GM12878 (cell line): ENCODE data around the gene COX6A1. TPM values are rescaled to one million over a fixed set of nuclear protein-coding genes. Genes with fewer than 3 reads are reported as not detected.
A peak's percentile ranks its signal among the peaks of the same experiment; 100 is the strongest.

Experiments used
- ATAC-seq: fragments of 200-7000 bp; cut with Tn5 transposase; 3 replicates; pipeline ENCODE4 v1.9.1; 2020; ENCODE audit warnings: mild to moderate bottlenecking, moderate library complexity
- BruUV-seq: library from RNA; stranded (reverse); fragments of 400-500 nt; replicated peaks from 2 replicates; lab custom pipeline; 2021; lab: Mats Ljungman, UMichigan
- CTCF ChIA-PET: fragments of 300-600 bp; sonication (Branson Sonifier 250); formaldehyde crosslinking; extraction: SDS; loops from one replicate; lab custom pipeline; 2021; ENCODE audit warnings: inconsistent platforms; lab: Yijun Ruan, JAX
- POLR2A ChIA-PET: fragments of 350-600 bp; formaldehyde crosslinking; extraction: SDS; loops from one replicate; lab custom pipeline; 2021; ENCODE audit warnings: inconsistent platforms; lab: Charles Lee
- RAD21 ChIA-PET: fragments of 300-600 bp; sonication (Branson Sonifier 250); formaldehyde crosslinking; loops from one replicate; lab custom pipeline; 2023; ENCODE audit warnings: antibody characterized with exemption; ENCODE audit not compliant: unreplicated experiment; lab: Charles Lee
- SMC1A ChIA-PET: fragments of 300-600 bp; sonication (Branson Sonifier 250); formaldehyde crosslinking; loops from one replicate; lab custom pipeline; 2023; ENCODE audit not compliant: unreplicated experiment, uncharacterized antibody; lab: Charles Lee
- DNase-seq: peaks from one replicate; pipeline ENCODE4 v3.0.0-alpha.2; 2011; ENCODE audit warnings: low read depth, low spot score
- FAIRE-seq: peaks from 3 replicates; lab custom pipeline; 2011; peaks lifted over from hg19 to GRCh38; lab: Jason Lieb, UNC
- H2AFZ ChIP-seq: 2 replicates; pipeline ENCODE4 v1.6.0; 2011; ENCODE audit warnings: low read depth, low read length, control low read depth; ENCODE audit not compliant: control insufficient read depth
- H3K27ac ChIP-seq: 2 replicates; pipeline ENCODE4 v1.5.1; 2011; ENCODE audit warnings: control low read depth; ENCODE audit not compliant: control insufficient read depth, insufficient read depth
- H3K27me3 ChIP-seq, 2 experiments: replicated peaks in 1 of 2; 2 replicates each; pipeline versions ENCODE4 v1.6.0 to v1.6.1; 2011; ENCODE audit warnings: low read length in 1 of 2; ENCODE audit not compliant: control insufficient read depth in 2 of 2, insufficient read depth in 2 of 2
- H3K36me3 ChIP-seq, 2 experiments: 2 replicates each; pipeline ENCODE4 v1.5.1; 2011; ENCODE audit warnings: low read length in 1 of 2; ENCODE audit not compliant: control insufficient read depth in 2 of 2, insufficient read depth in 2 of 2
- H3K4me1 ChIP-seq: 2 replicates; pipeline ENCODE4 v1.6.1; 2011; ENCODE audit warnings: mild to moderate bottlenecking, low read length, moderate library complexity, mixed read lengths; ENCODE audit not compliant: control insufficient read depth, insufficient read depth
- H3K4me2 ChIP-seq: 2 replicates; pipeline ENCODE4 v1.6.0; 2011; ENCODE audit warnings: control low read depth; ENCODE audit not compliant: control insufficient read depth, insufficient read depth
- H3K4me3 ChIP-seq: fragments of 200-600 bp; sonication (generic); 2 replicates; pipeline ENCODE4 v1.5.1; 2016
- H3K79me2 ChIP-seq: 2 replicates; pipeline ENCODE4 v1.6.0; 2011; ENCODE audit warnings: low read length; ENCODE audit not compliant: control insufficient read depth, insufficient read depth
- H3K9ac ChIP-seq: 2 replicates; pipeline ENCODE4 v1.8.0; 2011; ENCODE audit warnings: low read length, control low read depth, mixed read lengths; ENCODE audit not compliant: control insufficient read depth, insufficient read depth
- H3K9me3 ChIP-seq: replicated peaks from 3 replicates; pipeline ENCODE4 v1.5.1; 2011; ENCODE audit warnings: mild to moderate bottlenecking, low read length; ENCODE audit not compliant: control insufficient read depth, insufficient read depth
- H4K20me1 ChIP-seq: 2 replicates; pipeline ENCODE4 v1.6.0; 2011; ENCODE audit not compliant: control insufficient read depth, insufficient read depth
- CBFB ChIP-seq: IDR thresholded peaks from 2 replicates; pipeline ENCODE4 v1.6.1; 2016; ENCODE audit warnings: antibody characterized with exemption, low read depth
- CTCF ChIP-seq, 3 experiments: IDR thresholded peaks in 2 of 3; conservative IDR thresholded peaks in 1 of 3; 2 replicates each; pipeline ENCODE4 v1.5.1; 2011; ENCODE audit warnings: low read depth in 3 of 3, low read length in 3 of 3, mild to moderate bottlenecking in 3 of 3, control low read depth in 2 of 3, moderate library complexity in 2 of 3, inconsistent platforms in 1 of 3, mixed read lengths in 1 of 3; ENCODE audit not compliant: control insufficient read depth in 2 of 3, insufficient read depth in 1 of 3; ENCODE audit errors: extremely low read depth in 1 of 3
- GATAD2B ChIP-seq: fragments of 450-650 bp; conservative IDR thresholded peaks from 2 replicates; pipeline ENCODE4 v1.6.1; 2017; ENCODE audit warnings: low read depth, mild to moderate bottlenecking, moderate library complexity
- IRF3 ChIP-seq: fragments of 450-650 bp; IDR thresholded peaks from 2 replicates; pipeline ENCODE4 v1.6.1; 2014; ENCODE audit warnings: mild to moderate bottlenecking
- KAT2A ChIP-seq: conservative IDR thresholded peaks from 2 replicates; pipeline ENCODE4 v1.6.1; 2011; ENCODE audit warnings: low read depth, low read length; ENCODE audit not compliant: control insufficient read depth
- KLF5 ChIP-seq: fragments of 450-650 bp; IDR thresholded peaks from 2 replicates; pipeline ENCODE4 v1.6.1; 2014; ENCODE audit warnings: mild to moderate bottlenecking; ENCODE audit not compliant: partially characterized antibody
- MXI1 ChIP-seq: fragments of 150-350 bp; IDR thresholded peaks from 2 replicates; pipeline ENCODE4 v1.6.1; 2011; ENCODE audit warnings: low read depth, mild to moderate bottlenecking, inconsistent platforms, low read length, improper control_type of control experiment
- NFXL1 ChIP-seq: fragments of 450-650 bp; IDR thresholded peaks from 2 replicates; pipeline ENCODE4 v1.6.1; 2017; ENCODE audit warnings: antibody characterized with exemption, mild to moderate bottlenecking, borderline replicate concordance
- NFYB ChIP-seq: IDR thresholded peaks from 2 replicates; pipeline ENCODE4 v1.6.1; 2011; ENCODE audit warnings: low read depth, mild to moderate bottlenecking, low read length, improper control_type of control experiment, moderate library complexity; ENCODE audit not compliant: insufficient read depth
- NR2F1 ChIP-seq: fragments of 450-650 bp; conservative IDR thresholded peaks from 2 replicates; pipeline ENCODE4 v1.6.1; 2017; ENCODE audit warnings: mild to moderate bottlenecking
- PAX5 ChIP-seq: IDR thresholded peaks from 2 replicates; pipeline ENCODE4 v1.6.1; 2011; ENCODE audit warnings: low read depth, low read length, borderline replicate concordance
- PAX8 ChIP-seq: fragments of 450-650 bp; IDR thresholded peaks from 2 replicates; pipeline ENCODE4 v1.6.1; 2017; ENCODE audit warnings: mild to moderate bottlenecking, moderate library complexity
- POLR2AphosphoS5 ChIP-seq: IDR thresholded peaks from 2 replicates; pipeline ENCODE4 v1.6.1; 2011; ENCODE audit warnings: mild to moderate bottlenecking, low read length, inconsistent platforms
- RAD21 ChIP-seq: IDR thresholded peaks from 2 replicates; pipeline ENCODE4 v1.6.1; 2011; ENCODE audit warnings: mild to moderate bottlenecking, low read depth, low read length, moderate library complexity; ENCODE audit not compliant: insufficient read depth
- RAD51 ChIP-seq: fragments of 450-650 bp; IDR thresholded peaks from 2 replicates; pipeline ENCODE4 v1.6.1; 2016; ENCODE audit warnings: moderate library complexity, mild to moderate bottlenecking, inconsistent platforms
- RBBP5 ChIP-seq: fragments of 200-600 bp; sonication (generic); conservative IDR thresholded peaks from 2 replicates; pipeline ENCODE4 v1.6.1; 2016
- RUNX3 ChIP-seq: IDR thresholded peaks from 2 replicates; pipeline ENCODE4 v1.6.1; 2012; ENCODE audit warnings: low read length, inconsistent platforms
- SKIL ChIP-seq: fragments of 450-650 bp; IDR thresholded peaks from 2 replicates; pipeline ENCODE4 v1.6.1; 2017; ENCODE audit warnings: mild to moderate bottlenecking, low read depth, inconsistent platforms; ENCODE audit not compliant: poor library complexity, severe bottlenecking
- STAT3 ChIP-seq: IDR thresholded peaks from 2 replicates; pipeline ENCODE4 v1.6.1; 2011; ENCODE audit warnings: low read depth, low read length, improper control_type of control experiment
- TARDBP ChIP-seq: IDR thresholded peaks from 2 replicates; pipeline ENCODE4 v1.6.1; 2016; ENCODE audit warnings: borderline replicate concordance
- TBL1XR1 ChIP-seq: IDR thresholded peaks from 2 replicates; pipeline ENCODE4 v1.6.1; 2012; ENCODE audit warnings: low read depth, low read length, improper control_type of control experiment
- ZNF217 ChIP-seq: fragments of 450-650 bp; IDR thresholded peaks from 2 replicates; pipeline ENCODE4 v1.6.1; 2017; ENCODE audit warnings: antibody characterized with exemption, mild to moderate bottlenecking
- WGBS: methylation state at CpG from one replicate; pipeline ENCODE4 v1.1.6; 2016; ENCODE audit warnings: low lambda C conversion rate; ENCODE audit not compliant: insufficient replicate concordance, insufficient coverage; ENCODE audit errors: missing lambda C conversion rate; 5-methylcytosine and 5-hydroxymethylcytosine counted together
- in situ Hi-C: fragments of 300-500 bp; cut with MboI; formaldehyde crosslinking; loops from 9 replicates; pipeline ENCODE4 v1.14.3; 2018; ENCODE audit warnings: mixed read lengths
- intact Hi-C: fragments of 100-400 bp; cut with micrococcal nuclease; formaldehyde crosslinking; loops from one replicate; pipeline ENCODE4 v1.14.2; 2022; ENCODE audit not compliant: unreplicated experiment
- polyA plus RNA-seq, 11 experiments: library from polyadenylated mRNA; depleted of rRNA in 4 of 11; unstranded in 6 of 11; stranded (reverse) in 5 of 11; fragments of >200 nt; fragmentation: Nextera tagmentation in 4 of 11; fragmentation: Illumina TruSeq in 1 of 11; extraction: Ambion mirVana in 4 of 11; extraction: Trizol in 1 of 11; gene quantifications; 1 replicate in 1 of 11; 2 replicates in 10 of 11; pipeline versions ENCODE4 v1.2.1 to v1.2.3, GENCODE V29; 2011 to 2016; ENCODE audit warnings: inconsistent platforms in 2 of 11, missing spikeins in 2 of 11, low read depth in 1 of 11
- total RNA-seq, 4 experiments: library from RNA; depleted of rRNA in 3 of 4; stranded (reverse); fragments of >200 nt in 3 of 4; fragmentation: Illumina TruSeq in 1 of 4; extraction: Trizol in 1 of 4; gene quantifications; 2 replicates each; pipeline versions ENCODE4 v1.2.1 to v1.2.3, GENCODE V29; 2013 to 2021

The COX6A1 gene
- total and polyA plus RNA-seq, 10 of the 15 experiments (the other 5 are each of a cell fraction or from before 2014, with no cell fraction given): 408 to 2,723 (median 1,019) TPM

GRCh38 chr12:120457133-120457532, 19.2 kb downstream of the COX6A1 start:
- ChIA-PET POLR2A (interaction anchor here (0.7 to 1.4 kb wide), 2 partner anchors 10 to 12 kb away, joined by 4 read pairs; no protein-coding TSS in a partner anchor), CTCF (interaction anchor here (1.0 to 1.9 kb wide), 4 partner anchors 9 to 18 kb away, joined by 3 to 13 read pairs (median 6); partner anchors contain the start of gene SRSF9), SMC1A (interaction anchor here (0.6 to 2.4 kb wide), 6 partner anchors 11 to 681 kb away, joined by 3 to 5 read pairs (median 3); no protein-coding TSS in a partner anchor), RAD21 (interaction anchor here (1.0 kb wide), 1 partner anchor 39 kb away, joined by 3 read pairs; the partner anchor contains the start of gene DYNLL1)
- Histone ChIP-seq H3K27me3 (no peaks in the 10 kb centered on the region), H3K27ac (no peak overlapping the region), H3K4me3 (no peak overlapping the region), H3K4me1 (no peaks in the 10 kb centered on the region), H3K9ac (no peak overlapping the region), H2AFZ (no peak overlapping the region), H4K20me1 (no peaks in the 10 kb centered on the region), H3K79me2 (no peaks in the 10 kb centered on the region), H3K36me3 (peaks cover 20 to 43% of the 10 kb centered on the region in 2 experiments), H3K9me3 (no peaks in the 10 kb centered on the region), H3K4me2 (no peak overlapping the region)
- DNase-seq (no peak), ATAC-seq (peak; percentile 60), FAIRE-seq (no peak)
- no TSS peak for BruUV-seq
- WGBS: 100% methylated on average over 6 of the region's 6 CpGs
- in situ Hi-C loops (no loop called here), intact Hi-C loops (no loop called here)
- TF ChIP-seq SKIL (no peak), NFYB (no peak), POLR2AphosphoS5 (0 out of 2 replicates have a peak, but pooled peaks have one; percentile 25), PAX8 (no peak), PAX5 (no peak), GATAD2B (no peak), RAD51 (no peak), RBBP5 (no peak), RUNX3 (no peak), IRF3 (no peak), KAT2A (no peak), TARDBP (no peak), CBFB (no peak), CTCF (IDR thresholded peaks at IDR 0.05 in 2 of 3, conservative IDR thresholded peaks at IDR 0.05 in 1 of 3; ENCODE audit: control insufficient read depth in 2 of 3, extremely low read depth in 1 of 3, insufficient read depth in 1 of 3, low read depth in 3 of 3, low read length in 3 of 3) (peak; percentile 21 to 48 (median 38); a peak in 4 of 6 replicates), TBL1XR1 (no peak), NR2F1 (no peak), STAT3 (no peak), RAD21 (0 out of 2 replicates have a peak, but pooled peaks have one; percentile 18), NFXL1 (no peak), ZNF217 (no peak), MXI1 (no peak), KLF5 (no peak)
